GM15510 (cell line): ENCODE data around the gene PCDHGB7.
"Not testable (repeated sequence)": the region's sequence is repeated elsewhere in the genome, so short reads cannot be mapped to it uniquely, and the experiment has no call there.

Experiments used
- POLR2A ChIP-seq: IDR thresholded peaks from 3 replicates; pipeline ENCODE4 v1.6.1; 2011; ENCODE audit warnings: borderline replicate concordance; ENCODE audit not compliant: insufficient read length; ENCODE audit errors: extremely low read depth

Gene PCDHGB7

GRCh38 chr5:141417494-141418172, at the start of gene PCDHGB7:
TSS of gene PCDHGB7 (plus strand) at chr5:141417677. CDS start at chr5:141417860, 183 bp downstream.
- not testable (repeated sequence) for TF ChIP-seq POLR2A

DNA sequence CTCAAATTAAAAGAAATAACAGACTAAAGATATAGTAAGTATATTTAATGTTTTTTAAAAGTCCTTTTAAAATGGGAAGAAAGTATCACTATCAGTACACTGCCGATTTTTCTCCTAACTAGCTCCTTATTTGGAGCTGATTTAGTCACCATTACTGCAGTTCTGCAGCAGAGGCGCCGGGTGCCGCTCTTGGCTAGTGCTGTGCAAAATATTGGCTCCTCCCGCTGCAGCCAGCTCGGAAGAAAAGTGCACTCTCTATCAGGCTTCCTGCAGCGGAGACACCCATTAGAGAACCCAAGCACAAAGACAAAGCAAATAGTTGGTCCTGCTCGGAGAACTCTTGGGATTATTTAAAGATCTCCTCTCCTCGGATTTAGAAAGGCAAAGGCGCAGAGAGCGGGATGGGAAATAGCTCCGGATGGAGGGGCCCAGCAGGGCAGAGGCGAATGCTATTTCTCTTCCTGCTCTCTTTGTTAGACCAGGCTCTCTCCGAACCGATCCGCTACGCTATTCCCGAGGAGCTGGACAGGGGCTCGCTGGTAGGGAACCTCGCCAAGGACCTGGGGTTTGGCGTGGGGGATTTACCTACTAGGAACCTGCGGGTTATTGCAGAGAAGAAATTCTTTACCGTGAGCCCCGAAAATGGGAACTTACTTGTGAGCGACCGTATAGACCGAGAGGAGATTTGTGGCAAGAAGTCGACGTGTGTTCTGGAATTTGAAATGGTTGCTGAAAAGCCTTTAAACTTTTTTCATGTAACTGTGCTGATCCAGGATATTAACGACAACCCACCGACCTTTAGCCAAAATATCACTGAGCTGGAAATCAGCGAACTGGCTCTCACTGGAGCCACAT, 47.3 kb upstream of the PCDHGB7 start, which contains the start of gene PCDHGB3:
Gene PCDHGB3 (plus strand): TSS at position 249 of the 855 bp plus-strand sequence. CDS start 153 bp downstream, at position 402.
- no peak for TF ChIP-seq POLR2A

GRCh38 chr5:141371572-141372475, 45.7 kb upstream of the PCDHGB7 start:
- TF ChIP-seq POLR2A = no peak

DNA sequence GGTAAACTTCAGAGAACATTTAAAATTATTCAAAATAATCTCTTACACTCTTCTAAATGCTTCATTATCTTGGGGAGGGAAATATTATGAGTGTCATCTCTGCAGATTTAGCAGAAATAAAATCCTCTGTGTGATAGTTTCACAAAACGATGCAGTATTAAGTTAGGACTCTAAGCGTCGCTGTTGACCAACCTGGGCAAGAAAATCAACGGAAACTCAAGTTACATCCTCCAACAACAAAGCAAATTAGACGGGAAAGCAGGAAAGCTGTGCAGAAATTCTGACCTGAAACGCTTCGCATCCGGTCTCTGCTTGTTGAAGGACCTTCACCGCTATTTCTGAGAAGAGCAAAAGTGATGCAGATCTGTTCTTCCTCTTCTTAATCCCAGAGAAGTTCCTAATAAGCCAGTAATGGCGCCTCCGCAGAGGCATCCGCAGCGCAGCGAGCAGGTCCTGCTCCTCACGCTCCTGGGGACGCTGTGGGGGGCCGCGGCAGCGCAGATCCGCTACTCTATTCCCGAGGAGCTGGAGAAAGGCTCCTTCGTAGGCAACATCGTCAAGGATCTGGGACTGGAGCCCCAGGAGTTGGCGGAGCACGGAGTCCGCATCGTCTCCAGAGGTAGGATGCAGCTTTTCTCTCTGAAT, 43.7 kb upstream of the PCDHGB7 start, which contains the start of gene PCDHGA6:
Gene PCDHGA6 (plus strand): TSS at position 219 of the 645 bp plus-strand sequence. CDS start 193 bp downstream, at position 412.
- no peak for TF ChIP-seq POLR2A

DNA sequence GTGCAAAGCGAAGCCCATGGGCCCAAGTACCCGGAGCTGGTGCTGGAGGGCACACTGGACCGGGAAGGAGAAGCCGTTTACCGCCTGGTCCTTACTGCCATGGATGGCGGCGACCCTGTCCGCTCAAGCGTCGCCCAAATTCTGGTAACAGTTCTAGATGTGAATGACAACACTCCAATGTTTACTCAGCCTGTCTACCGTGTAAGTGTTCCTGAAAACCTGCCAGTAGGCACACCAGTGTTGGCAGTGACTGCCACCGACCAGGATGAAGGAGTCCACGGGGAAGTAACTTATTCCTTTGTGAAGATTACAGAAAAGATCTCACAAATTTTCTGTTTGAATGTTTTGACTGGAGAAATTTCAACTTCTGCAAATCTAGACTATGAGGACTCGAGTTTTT, 42.9 kb upstream of the PCDHGB7 start:
- TF ChIP-seq POLR2A = no peak

DNA sequence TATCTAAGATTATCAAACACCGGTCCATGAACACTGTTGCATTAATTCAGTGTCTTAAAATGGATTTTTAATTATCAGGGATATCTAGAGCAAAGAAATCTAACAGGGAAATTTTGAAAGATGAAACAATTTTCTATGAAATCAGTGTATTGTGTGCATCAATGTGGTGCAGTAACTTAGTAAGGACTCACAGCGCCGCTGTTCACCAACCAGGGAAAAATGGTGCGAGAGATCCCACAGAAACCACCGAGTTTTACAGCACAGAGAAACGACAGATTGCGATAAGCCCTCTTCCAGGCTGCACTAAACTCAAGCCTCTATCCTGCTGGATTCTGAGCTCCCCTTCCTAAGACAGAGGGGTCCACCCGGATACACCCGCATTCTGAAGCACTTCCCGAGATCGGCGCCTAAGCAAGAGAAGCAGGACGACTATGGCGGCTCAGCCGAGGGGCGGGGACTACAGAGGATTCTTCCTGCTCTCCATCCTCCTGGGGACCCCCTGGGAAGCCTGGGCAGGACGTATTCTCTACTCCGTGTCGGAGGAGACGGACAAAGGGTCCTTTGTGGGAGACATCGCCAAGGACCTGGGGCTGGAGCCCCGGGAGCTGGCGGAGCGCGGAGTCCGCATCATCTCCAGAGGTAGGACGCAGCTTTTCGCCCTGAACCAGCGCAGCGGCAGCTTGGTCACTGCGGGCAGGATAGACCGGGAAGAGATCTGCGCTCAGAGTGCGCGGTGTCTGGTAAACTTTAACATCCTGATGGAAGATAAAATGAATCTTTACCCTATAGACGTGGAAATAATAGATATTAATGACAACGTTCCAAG, 34.8 kb upstream of the PCDHGB7 start, which contains the start of gene PCDHGA7:
Gene PCDHGA7 (plus strand): TSS at position 274 of the 826 bp plus-strand sequence. CDS start 158 bp downstream, at position 432.
- no peak for TF ChIP-seq POLR2A

DNA sequence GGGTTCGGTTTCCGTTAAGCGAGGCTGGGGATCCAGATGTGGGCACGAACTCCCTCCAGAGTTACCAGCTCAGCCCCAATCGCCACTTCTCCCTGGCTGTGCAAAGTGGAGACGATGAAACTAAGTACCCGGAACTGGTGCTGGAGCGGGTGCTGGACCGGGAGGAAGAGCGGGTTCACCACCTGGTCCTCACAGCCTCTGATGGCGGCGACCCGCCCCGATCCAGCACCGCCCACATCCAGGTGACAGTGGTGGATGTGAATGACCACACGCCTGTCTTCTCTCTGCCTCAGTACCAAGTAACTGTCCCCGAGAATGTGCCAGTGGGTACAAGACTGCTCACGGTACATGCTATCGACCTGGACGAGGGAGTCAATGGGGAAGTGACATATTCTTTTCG, 34.1 kb upstream of the PCDHGB7 start:
- TF ChIP-seq POLR2A = no peak

DNA sequence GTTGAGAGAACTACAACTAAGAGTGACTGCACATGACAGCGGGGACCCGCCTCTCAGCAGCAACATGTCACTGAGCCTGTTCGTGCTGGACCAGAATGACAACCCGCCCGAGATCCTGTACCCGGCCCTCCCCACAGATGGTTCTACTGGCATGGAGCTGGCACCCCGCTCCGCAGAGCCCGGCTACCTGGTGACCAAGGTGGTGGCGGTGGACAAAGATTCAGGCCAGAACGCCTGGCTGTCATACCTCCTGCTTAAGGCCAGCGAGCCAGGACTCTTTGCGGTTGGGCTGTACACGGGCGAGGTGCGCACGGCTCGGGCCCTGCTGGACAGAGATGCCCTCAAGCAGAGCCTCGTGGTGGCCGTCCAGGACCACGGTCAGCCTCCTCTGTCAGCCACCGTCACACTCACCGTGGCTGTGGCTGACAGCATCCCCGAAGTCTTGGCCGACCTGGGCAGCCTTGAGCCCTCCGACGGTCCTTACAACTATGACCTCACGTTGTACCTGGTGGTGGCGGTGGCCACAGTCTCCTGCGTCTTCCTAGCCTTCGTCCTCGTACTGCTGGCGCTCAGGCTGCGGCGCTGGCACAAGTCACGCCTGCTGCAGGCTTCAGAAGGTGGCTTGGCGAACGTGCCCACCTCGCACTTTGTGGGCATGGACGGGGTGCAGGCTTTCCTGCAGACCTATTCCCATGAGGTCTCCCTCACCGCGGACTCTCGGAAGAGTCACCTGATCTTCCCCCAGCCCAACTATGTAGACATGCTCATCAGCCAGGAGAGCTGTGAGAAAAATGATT, 32.8 kb upstream of the PCDHGB7 start:
- no peak for TF ChIP-seq POLR2A

DNA sequence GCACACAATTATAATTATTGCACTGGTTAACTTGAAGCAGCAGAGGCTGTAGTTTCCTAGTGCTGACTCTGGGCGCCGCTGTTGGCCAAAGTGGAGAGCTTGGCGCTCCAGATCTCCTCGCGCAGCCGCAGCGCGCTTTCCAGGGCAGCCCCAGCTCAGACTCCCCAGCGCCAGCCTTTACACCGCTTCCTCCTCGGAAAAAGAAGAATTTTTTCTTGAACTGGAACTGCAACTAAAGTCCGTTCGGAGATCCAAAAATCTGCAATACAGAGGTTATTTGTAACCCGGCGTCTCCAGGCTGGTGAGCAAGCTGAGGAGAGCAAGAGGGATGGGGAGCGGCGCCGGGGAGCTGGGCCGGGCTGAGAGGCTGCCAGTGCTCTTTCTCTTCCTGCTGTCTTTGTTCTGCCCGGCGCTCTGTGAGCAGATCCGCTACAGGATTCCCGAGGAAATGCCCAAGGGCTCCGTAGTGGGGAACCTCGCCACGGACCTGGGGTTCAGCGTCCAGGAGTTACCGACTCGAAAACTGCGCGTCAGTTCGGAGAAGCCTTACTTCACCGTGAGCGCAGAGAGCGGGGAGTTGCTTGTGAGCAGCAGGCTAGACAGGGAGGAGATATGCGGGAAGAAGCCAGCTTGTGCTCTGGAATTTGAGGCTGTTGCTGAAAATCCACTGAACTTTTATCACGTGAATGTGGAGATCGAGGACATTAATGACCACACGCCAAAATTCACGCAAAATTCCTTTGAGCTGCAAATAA, 29.7 kb upstream of the PCDHGB7 start, which contains the start of gene PCDHGB4:
Gene PCDHGB4 (plus strand): TSS at position 142 of the 755 bp plus-strand sequence. CDS start 187 bp downstream, at position 329.
- not testable (repeated sequence) for TF ChIP-seq POLR2A

DNA sequence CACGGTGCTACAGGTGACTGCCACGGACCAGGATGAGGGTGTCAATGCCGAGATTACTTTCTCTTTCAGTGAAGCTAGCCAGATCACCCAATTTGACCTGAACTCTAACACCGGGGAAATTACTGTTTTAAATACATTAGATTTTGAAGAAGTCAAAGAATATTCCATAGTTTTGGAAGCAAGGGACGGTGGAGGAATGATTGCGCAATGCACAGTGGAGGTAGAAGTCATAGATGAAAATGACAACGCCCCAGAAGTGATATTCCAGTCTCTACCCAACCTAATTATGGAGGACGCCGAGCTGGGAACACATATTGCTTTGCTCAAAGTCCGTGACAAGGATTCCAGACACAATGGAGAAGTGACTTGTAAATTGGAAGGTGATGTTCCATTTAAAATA, 28.8 kb upstream of the PCDHGB7 start:
- no peak for TF ChIP-seq POLR2A
